DOHH2 (cell line): ENCODE data around the gene FOXA1.

Experiments used
- H3F3A ChIP-seq: fragments of 200-600 bp; sonication (generic), shearing (Covaris generic); 2 replicates; pipeline ENCODE4 v1.6.0; 2016; ENCODE audit warnings: antibody characterized with exemption, mild to moderate bottlenecking; ENCODE audit not compliant: control insufficient read depth, insufficient read depth
- H3K27ac ChIP-seq: fragments of 200-600 bp; sonication (generic); 2 replicates; pipeline ENCODE4 v1.5.1; 2014; ENCODE audit warnings: low read depth, mild to moderate bottlenecking, low read length, moderate library complexity
- H3K27me3 ChIP-seq: fragments of 200-600 bp; sonication (generic); 2 replicates; pipeline ENCODE4 v1.6.1; 2014; ENCODE audit warnings: mild to moderate bottlenecking, low read length, mixed read lengths; ENCODE audit not compliant: control insufficient read depth
- H3K36me3 ChIP-seq: fragments of 200-600 bp; sonication (generic); 2 replicates; pipeline ENCODE4 v1.6.1; 2014; ENCODE audit warnings: mild to moderate bottlenecking, low read length, moderate library complexity, mixed read lengths; ENCODE audit not compliant: control insufficient read depth
- H3K4me1 ChIP-seq: fragments of 200-600 bp; sonication (generic); 2 replicates; pipeline ENCODE4 v1.6.1; 2014; ENCODE audit warnings: mild to moderate bottlenecking, low read length, mixed read lengths; ENCODE audit not compliant: control insufficient read depth
- H3K4me2 ChIP-seq: fragments of 200-600 bp; sonication (generic); 2 replicates; pipeline ENCODE4 v1.6.0; 2014; ENCODE audit warnings: mild to moderate bottlenecking, low read length, moderate library complexity
- H3K4me3 ChIP-seq: fragments of 200-600 bp; sonication (generic); 2 replicates; pipeline ENCODE4 v1.5.1; 2014; ENCODE audit warnings: mild to moderate bottlenecking, low read length, mixed read lengths
- H3K79me2 ChIP-seq: fragments of 200-600 bp; sonication (generic); 2 replicates; pipeline ENCODE4 v1.6.1; 2014; ENCODE audit warnings: mild to moderate bottlenecking, low read length, mixed read lengths; ENCODE audit not compliant: control insufficient read depth
- H3K9me2 ChIP-seq: fragments of 200-600 bp; sonication (generic); replicated peaks from 2 replicates; pipeline ENCODE4 v1.6.1; 2014; ENCODE audit warnings: mild to moderate bottlenecking, low read length, mixed read lengths; ENCODE audit not compliant: control insufficient read depth
- H3K9me3 ChIP-seq: fragments of 200-600 bp; sonication (generic); 2 replicates; pipeline ENCODE4 v1.6.1; 2014; ENCODE audit warnings: antibody characterized with exemption, low read length, mixed read lengths; ENCODE audit not compliant: control insufficient read depth, insufficient read depth
- H4K20me1 ChIP-seq: fragments of 200-600 bp; sonication (generic); 2 replicates; pipeline ENCODE4 v1.6.0; 2014; ENCODE audit warnings: low read depth, mild to moderate bottlenecking, antibody characterized with exemption, low read length, moderate library complexity; ENCODE audit not compliant: control insufficient read depth, insufficient read depth
- EZH2phosphoT487 ChIP-seq: fragments of 200-600 bp; sonication (generic); IDR thresholded peaks from 2 replicates; pipeline ENCODE4 v1.6.1; 2017; ENCODE audit warnings: borderline replicate concordance, mild to moderate bottlenecking, antibody characterized with exemption, low read length, moderate library complexity, mixed read lengths
- TF ChIP-seq, protein P1 (sequence below): fragments of 200-600 bp; sonication (generic); IDR thresholded peaks from one replicate; pipeline ENCODE4 v1.5.1; 2014; ENCODE audit warnings: antibody characterized with exemption, mild to moderate bottlenecking, low read depth, low read length; ENCODE audit not compliant: poor library complexity, severe bottlenecking

Gene FOXA1

DNA sequence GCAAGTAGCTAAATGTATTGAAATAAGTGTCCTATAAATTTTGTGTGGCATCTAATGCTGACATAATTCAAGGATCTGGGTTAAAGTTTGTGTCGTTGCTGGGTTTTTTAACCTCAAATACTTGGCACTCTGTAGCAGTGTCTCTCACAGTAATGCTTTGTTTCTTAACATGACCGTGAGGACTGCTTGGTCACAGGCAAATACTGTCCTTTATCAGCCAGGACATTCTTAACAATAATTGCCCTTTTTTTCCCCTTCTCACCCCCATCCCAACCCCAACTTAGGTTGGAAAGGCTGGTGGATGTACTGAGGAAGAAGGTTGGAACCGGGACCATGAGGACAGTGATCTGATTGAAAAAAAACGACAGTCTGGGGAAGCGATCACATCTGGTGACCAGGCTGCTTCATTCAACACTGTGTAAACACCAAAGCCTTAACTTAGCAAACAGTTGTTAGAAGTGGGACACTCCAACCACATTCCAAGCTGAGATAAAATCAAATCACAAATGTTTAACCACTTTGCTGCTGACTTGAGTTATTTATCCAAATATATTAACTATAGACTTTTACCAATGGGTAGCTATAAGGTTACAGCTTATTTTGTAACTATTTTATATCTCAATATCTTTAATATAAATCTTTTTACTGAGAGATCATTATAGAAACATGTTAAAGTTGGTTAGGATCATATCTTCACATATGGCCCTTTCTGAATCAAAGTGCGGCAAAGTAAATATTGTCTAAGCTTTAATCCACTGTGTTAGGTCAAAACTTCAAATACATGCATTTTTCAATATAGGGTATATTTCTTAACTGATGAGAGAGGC is 48.2 kb downstream of the FOXA1 start:
- H3K4me1 ChIP-seq, result no peaks in the 10 kb centered on the region
- no peak overlapping the region for H3K4me2 ChIP-seq
- no peaks in the 10 kb centered on the region for H3K9me3 ChIP-seq
- H3F3A ChIP-seq, result no peaks in the 10 kb centered on the region
- H3K9me2 ChIP-seq, result no peaks in the 10 kb centered on the region
- H3K36me3 ChIP-seq, result no peaks in the 10 kb centered on the region
- no peaks in the 10 kb centered on the region for H3K79me2 ChIP-seq
- no peak overlapping the region for H3K4me3 ChIP-seq
- H3K27ac ChIP-seq, result no peak overlapping the region
- H4K20me1 ChIP-seq, result no peaks in the 10 kb centered on the region
- no peaks in the 10 kb centered on the region for H3K27me3 ChIP-seq
- no peak for TF ChIP-seq EZH2phosphoT487
- TF ChIP-seq, protein P1, sequence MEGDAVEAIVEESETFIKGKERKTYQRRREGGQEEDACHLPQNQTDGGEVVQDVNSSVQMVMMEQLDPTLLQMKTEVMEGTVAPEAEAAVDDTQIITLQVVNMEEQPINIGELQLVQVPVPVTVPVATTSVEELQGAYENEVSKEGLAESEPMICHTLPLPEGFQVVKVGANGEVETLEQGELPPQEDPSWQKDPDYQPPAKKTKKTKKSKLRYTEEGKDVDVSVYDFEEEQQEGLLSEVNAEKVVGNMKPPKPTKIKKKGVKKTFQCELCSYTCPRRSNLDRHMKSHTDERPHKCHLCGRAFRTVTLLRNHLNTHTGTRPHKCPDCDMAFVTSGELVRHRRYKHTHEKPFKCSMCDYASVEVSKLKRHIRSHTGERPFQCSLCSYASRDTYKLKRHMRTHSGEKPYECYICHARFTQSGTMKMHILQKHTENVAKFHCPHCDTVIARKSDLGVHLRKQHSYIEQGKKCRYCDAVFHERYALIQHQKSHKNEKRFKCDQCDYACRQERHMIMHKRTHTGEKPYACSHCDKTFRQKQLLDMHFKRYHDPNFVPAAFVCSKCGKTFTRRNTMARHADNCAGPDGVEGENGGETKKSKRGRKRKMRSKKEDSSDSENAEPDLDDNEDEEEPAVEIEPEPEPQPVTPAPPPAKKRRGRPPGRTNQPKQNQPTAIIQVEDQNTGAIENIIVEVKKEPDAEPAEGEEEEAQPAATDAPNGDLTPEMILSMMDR, result no peak

DNA sequence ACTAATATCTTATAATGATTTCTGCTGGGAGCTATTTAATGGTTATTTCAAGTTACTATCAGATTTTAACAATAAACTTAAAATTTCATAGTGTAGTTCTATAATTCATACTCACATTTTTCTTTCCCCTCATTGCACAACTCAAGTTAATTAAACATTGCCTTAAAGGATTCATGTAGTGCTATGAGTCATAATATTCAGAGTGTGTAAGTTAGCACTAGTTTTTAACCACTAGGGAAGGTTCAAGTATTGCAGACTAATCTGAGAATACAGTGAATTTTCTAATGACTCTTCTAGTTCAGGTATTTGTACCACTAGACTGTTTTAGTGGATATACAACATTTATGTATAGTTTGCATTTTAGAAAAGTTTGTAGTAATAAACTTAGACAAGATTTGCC is 49.9 kb downstream of the FOXA1 start:
- H3F3A ChIP-seq, result no peaks in the 10 kb centered on the region
- no peak for TF ChIP-seq EZH2phosphoT487
- TF ChIP-seq, protein P1, result no peak
- H4K20me1 ChIP-seq, result no peaks in the 10 kb centered on the region
- H3K4me1 ChIP-seq, result no peaks in the 10 kb centered on the region
- no peak overlapping the region for H3K27ac ChIP-seq
- H3K27me3 ChIP-seq, result no peaks in the 10 kb centered on the region
- no peak overlapping the region for H3K4me2 ChIP-seq
- no peaks in the 10 kb centered on the region for H3K36me3 ChIP-seq
- no peak overlapping the region for H3K4me3 ChIP-seq
- no peaks in the 10 kb centered on the region for H3K9me3 ChIP-seq
- no peaks in the 10 kb centered on the region for H3K79me2 ChIP-seq
- no peaks in the 10 kb centered on the region for H3K9me2 ChIP-seq

DNA sequence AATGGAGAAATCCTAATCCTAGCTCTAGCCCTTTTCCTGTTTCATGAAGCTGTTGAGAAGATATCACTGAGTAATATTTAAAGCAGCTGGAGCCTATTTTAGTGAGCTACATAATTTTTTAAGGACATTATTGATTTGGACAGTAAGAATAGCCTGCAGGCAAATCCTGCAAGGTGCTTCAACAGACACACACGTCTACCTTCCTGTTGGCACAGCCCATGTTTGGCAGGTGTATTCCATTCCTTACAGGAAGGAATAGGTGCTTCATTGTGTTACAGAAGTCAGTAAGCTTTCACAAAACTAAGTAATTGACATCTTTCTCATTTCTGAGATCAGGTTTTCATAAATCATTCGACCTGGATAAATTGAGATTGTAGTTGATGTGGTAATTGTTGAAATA is 50.6 kb downstream of the FOXA1 start:
- no peaks in the 10 kb centered on the region for H3K4me1 ChIP-seq
- TF ChIP-seq, protein P1, result no peak
- TF ChIP-seq EZH2phosphoT487, result no peak

More for the DNA sequence above, 50.6 kb downstream of the FOXA1 start:
- Histone ChIP-seq H3K36me3 (no peaks in the 10 kb centered on the region), H3K27ac (no peak overlapping the region), H3K4me2 (no peak overlapping the region), H3K79me2 (no peaks in the 10 kb centered on the region), H4K20me1 (no peaks in the 10 kb centered on the region), H3K9me2 (no peaks in the 10 kb centered on the region), H3K4me3 (no peak overlapping the region), H3K27me3 (no peaks in the 10 kb centered on the region), H3K9me3 (no peaks in the 10 kb centered on the region), H3F3A (no peaks in the 10 kb centered on the region)
